Astrocyte (in vitro differentiated cells and primary cell): ENCODE data around the gene COL18A1.

Source experiments
- CTCF ChIP-seq: IDR thresholded peaks from 2 replicates; pipeline ENCODE4 v1.5.1; 2011; ENCODE audit warnings: low read depth, mild to moderate bottlenecking, inconsistent platforms, low read length, moderate library complexity; ENCODE audit not compliant: insufficient read depth
- EZH2 ChIP-seq: IDR thresholded peaks from 2 replicates; pipeline ENCODE4 v1.6.1; 2012; ENCODE audit warnings: mild to moderate bottlenecking, low read length, inconsistent platforms; ENCODE audit not compliant: insufficient read depth

DNA sequence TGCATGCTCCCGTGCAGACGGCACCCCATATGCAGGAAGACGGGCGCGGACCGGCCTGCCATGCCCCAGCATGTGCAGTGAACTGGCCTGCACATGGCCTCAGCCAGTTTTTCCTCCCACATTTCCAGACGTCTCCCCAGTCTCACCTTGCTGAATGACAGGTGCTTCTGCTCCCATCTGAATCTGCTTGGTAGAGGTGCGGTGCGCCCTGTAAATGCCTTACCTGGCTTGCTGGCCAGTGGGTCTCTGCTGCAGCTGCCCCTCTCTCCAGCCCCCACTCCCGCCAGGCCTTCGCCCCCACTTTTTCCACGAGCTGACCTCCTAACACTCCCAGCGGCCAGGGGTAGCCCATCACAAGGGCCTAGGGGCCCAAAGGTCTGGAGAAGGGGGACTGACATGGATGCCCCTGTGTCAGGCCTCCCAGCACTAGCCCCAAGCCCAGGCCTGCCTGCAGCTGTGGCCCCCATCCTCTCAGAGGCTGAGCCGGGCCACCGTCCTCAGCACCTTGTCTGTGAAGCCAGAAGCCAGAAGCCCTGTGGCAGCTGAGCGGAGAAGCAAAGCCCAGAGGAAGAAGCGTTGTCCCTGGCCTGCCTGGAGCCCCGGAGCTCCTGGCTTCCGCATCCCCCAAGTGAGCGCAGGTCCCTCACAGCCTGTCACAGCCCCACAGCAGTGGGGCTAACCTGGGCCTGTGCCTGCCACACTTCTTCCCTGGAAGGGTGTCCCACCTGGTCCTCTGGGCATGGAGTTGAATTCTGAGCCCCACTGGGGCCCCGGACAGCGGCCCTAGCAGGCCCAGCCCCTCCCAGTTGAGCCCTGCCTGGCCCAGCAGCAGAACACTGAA, 140.9 kb downstream of the COL18A1 start:
- TF ChIP-seq CTCF (no peak), EZH2 (no peak)
